K562 (cell line): ENCODE data around the gene TNIK. TPM values are rescaled to one million over a fixed set of nuclear protein-coding genes. Genes with fewer than 3 reads are reported as not detected.
A peak's percentile ranks its signal among the peaks of the same experiment; 100 is the strongest.

Experiments
- CEBPB ChIP-seq: fragments of 450-650 bp; IDR thresholded peaks from 2 replicates; pipeline ENCODE4 v1.6.1; 2016; ENCODE audit warnings: missing genetic modification characterization, missing compliant biosample characterization
- GTF2A2 ChIP-seq: IDR thresholded peaks from 2 replicates; pipeline ENCODE4 v1.6.1; 2016; ENCODE audit warnings: mild to moderate bottlenecking, missing genetic modification characterization, missing compliant biosample characterization
- ILF3 ChIP-seq: fragments of 450-650 bp; IDR thresholded peaks from 2 replicates; pipeline ENCODE4 v1.6.1; 2018; ENCODE audit warnings: antibody characterized with exemption, mild to moderate bottlenecking, moderate library complexity, borderline replicate concordance
- KDM2B ChIP-seq: fragments of 250-450 bp; sonication (Bioruptor Pico); IDR thresholded peaks from 2 replicates; pipeline ENCODE4 v1.8.0; 2021; ENCODE audit warnings: mild to moderate bottlenecking, moderate library complexity
- MIER1 ChIP-seq: fragments of 450-650 bp; IDR thresholded peaks from 2 replicates; pipeline ENCODE4 v1.6.1; 2016; ENCODE audit warnings: antibody characterized with exemption, mild to moderate bottlenecking, low read depth
- NCOA1 ChIP-seq: fragments of 450-650 bp; IDR thresholded peaks from 2 replicates; pipeline ENCODE4 v1.6.1; 2016; ENCODE audit warnings: low read depth
- NEUROD1 ChIP-seq: fragments of 150-350 bp; IDR thresholded peaks from 2 replicates; pipeline ENCODE4 v1.6.1; 2014; ENCODE audit warnings: borderline replicate concordance, low read length, low read depth; ENCODE audit not compliant: partially characterized antibody
- PHF20 ChIP-seq: fragments of 450-650 bp; IDR thresholded peaks from 2 replicates; pipeline ENCODE4 v1.6.1; 2018; ENCODE audit not compliant: partially characterized antibody
- PTRF ChIP-seq: fragments of 450-650 bp; IDR thresholded peaks from 2 replicates; pipeline ENCODE4 v1.6.1; 2016; ENCODE audit warnings: mild to moderate bottlenecking, missing genetic modification characterization, missing compliant biosample characterization
- RFX5 ChIP-seq: IDR thresholded peaks from 2 replicates; pipeline ENCODE4 v1.6.1; 2011; ENCODE audit warnings: low read depth, mild to moderate bottlenecking, improper control_type of control experiment, low read length
- RREB1 ChIP-seq: fragments of 250-450 bp; sonication (Bioruptor Pico); IDR thresholded peaks from 2 replicates; pipeline ENCODE4 v1.4.0; 2020
- SLC30A9 ChIP-seq: fragments of 250-450 bp; sonication (Bioruptor Pico); IDR thresholded peaks from 2 replicates; pipeline ENCODE4 v1.8.0; 2022; ENCODE audit warnings: mild to moderate bottlenecking, moderate library complexity
- TBP ChIP-seq: optimal IDR thresholded peaks from 2 replicates; pipeline ENCODE3; 2011; ENCODE audit warnings: low read depth, low read length, improper control_type of control experiment
- YBX1 ChIP-seq: fragments of 450-650 bp; IDR thresholded peaks from 2 replicates; pipeline ENCODE4 v1.7.1; 2016; ENCODE audit warnings: mild to moderate bottlenecking
- ZFP1 ChIP-seq: fragments of 450-650 bp; formaldehyde crosslinking; IDR thresholded peaks from 2 replicates; pipeline ENCODE4 v1.4.0; 2020; ENCODE audit warnings: mild to moderate bottlenecking, mixed read lengths
- ZFP30 ChIP-seq: fragments of 250-450 bp; sonication (Bioruptor Pico); IDR thresholded peaks from 2 replicates; pipeline ENCODE4 v1.8.0; 2022; ENCODE audit warnings: moderate library complexity, mild to moderate bottlenecking, inconsistent platforms, borderline replicate concordance
- ZNF445 ChIP-seq: fragments of 250-450 bp; sonication (Bioruptor Pico); IDR thresholded peaks from 2 replicates; pipeline ENCODE4 v1.4.0; 2020; ENCODE audit warnings: low read depth, mild to moderate bottlenecking, moderate library complexity
- polyA plus RNA-seq, 8 experiments: library from polyadenylated mRNA; depleted of rRNA in 4 of 8; stranded (reverse) in 5 of 8; unstranded in 3 of 8; fragments of >200 nt; fragmentation: Nextera tagmentation in 2 of 8; fragmentation: Illumina TruSeq in 1 of 8; extraction: Ambion mirVana in 2 of 8; extraction: Trizol in 1 of 8; gene quantifications; 2 replicates each; pipeline versions ENCODE4 v1.2.1 to v1.2.3, GENCODE V29; 2011 to 2014; ENCODE audit warnings: inconsistent platforms in 1 of 8, missing spikeins in 1 of 8
- total RNA-seq, 7 experiments: library from RNA; depleted of rRNA in 6 of 7; stranded (reverse); fragments of >200 nt in 6 of 7; fragmentation: Illumina TruSeq in 2 of 7; extraction: Trizol in 2 of 7; gene quantifications; 2 replicates each; pipeline versions ENCODE4 v1.2.1 to v1.2.3, GENCODE V29; 2011 to 2021; ENCODE audit warnings: low replicate concordance in 1 of 7
- TF ChIP-seq, protein P1 (sequence below): fragments of 450-650 bp; IDR thresholded peaks from one replicate; pipeline ENCODE4 v1.6.1; 2018; ENCODE audit warnings: mild to moderate bottlenecking, moderate library complexity; ENCODE audit not compliant: partially characterized antibody
- TF ChIP-seq, protein P2 (sequence below): fragments of 450-650 bp; IDR thresholded peaks from 2 replicates; pipeline ENCODE4 v1.6.1; 2017; ENCODE audit warnings: antibody characterized with exemption, mild to moderate bottlenecking

TNIK gene
- total and polyA plus RNA-seq, 9 of the 15 experiments (the other 6 are each of a cell fraction or from before 2014, with no cell fraction given), result 6.6 to 39.0 (median 24.7) TPM

- TF ChIP-seq TBP (no peak), PHF20 (no peak), ZFP30 (CRISPR knock-in tag) (no peak), YBX1 (no peak), ZFP1 (CRISPR knock-in tag) (no peak), NEUROD1 (no peak), PTRF (tag) (no peak), ZNF445 (no peak), MIER1 (no peak), NCOA1 (no peak), CEBPB (tag) (no peak), KDM2B (CRISPR knock-in tag) (no peak), SLC30A9 (no peak), ILF3 (no peak), RREB1 (CRISPR knock-in tag) (no peak), GTF2A2 (no peak), RFX5 (no peak)
- TF ChIP-seq, protein P1, sequence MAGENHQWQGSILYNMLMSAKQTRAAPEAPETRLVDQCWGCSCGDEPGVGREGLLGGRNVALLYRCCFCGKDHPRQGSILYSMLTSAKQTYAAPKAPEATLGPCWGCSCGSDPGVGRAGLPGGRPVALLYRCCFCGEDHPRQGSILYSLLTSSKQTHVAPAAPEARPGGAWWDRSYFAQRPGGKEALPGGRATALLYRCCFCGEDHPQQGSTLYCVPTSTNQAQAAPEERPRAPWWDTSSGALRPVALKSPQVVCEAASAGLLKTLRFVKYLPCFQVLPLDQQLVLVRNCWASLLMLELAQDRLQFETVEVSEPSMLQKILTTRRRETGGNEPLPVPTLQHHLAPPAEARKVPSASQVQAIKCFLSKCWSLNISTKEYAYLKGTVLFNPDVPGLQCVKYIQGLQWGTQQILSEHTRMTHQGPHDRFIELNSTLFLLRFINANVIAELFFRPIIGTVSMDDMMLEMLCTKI, result no peak
- TF ChIP-seq, protein P2, sequence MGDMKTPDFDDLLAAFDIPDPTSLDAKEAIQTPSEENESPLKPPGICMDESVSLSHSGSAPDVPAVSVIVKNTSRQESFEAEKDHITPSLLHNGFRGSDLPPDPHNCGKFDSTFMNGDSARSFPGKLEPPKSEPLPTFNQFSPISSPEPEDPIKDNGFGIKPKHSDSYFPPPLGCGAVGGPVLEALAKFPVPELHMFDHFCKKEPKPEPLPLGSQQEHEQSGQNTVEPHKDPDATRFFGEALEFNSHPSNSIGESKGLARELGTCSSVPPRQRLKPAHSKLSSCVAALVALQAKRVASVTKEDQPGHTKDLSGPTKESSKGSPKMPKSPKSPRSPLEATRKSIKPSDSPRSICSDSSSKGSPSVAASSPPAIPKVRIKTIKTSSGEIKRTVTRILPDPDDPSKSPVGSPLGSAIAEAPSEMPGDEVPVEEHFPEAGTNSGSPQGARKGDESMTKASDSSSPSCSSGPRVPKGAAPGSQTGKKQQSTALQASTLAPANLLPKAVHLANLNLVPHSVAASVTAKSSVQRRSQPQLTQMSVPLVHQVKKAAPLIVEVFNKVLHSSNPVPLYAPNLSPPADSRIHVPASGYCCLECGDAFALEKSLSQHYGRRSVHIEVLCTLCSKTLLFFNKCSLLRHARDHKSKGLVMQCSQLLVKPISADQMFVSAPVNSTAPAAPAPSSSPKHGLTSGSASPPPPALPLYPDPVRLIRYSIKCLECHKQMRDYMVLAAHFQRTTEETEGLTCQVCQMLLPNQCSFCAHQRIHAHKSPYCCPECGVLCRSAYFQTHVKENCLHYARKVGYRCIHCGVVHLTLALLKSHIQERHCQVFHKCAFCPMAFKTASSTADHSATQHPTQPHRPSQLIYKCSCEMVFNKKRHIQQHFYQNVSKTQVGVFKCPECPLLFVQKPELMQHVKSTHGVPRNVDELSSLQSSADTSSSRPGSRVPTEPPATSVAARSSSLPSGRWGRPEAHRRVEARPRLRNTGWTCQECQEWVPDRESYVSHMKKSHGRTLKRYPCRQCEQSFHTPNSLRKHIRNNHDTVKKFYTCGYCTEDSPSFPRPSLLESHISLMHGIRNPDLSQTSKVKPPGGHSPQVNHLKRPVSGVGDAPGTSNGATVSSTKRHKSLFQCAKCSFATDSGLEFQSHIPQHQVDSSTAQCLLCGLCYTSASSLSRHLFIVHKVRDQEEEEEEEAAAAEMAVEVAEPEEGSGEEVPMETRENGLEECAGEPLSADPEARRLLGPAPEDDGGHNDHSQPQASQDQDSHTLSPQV, result 0 out of 2 replicates have a peak, but pooled peaks have one; percentile 59
Measured at GRCh38 chr3:171374661-171375285, 85.4 kb downstream of the TNIK start (continued).
